Retinal pigment epithelial cell (primary cell): ENCODE results near the gene PGA3.
"Not testable (repeated sequence)": the region's sequence is repeated elsewhere in the genome, so short reads cannot be mapped to it uniquely, and the experiment has no call there.

Experiments
- DNase-seq: peaks from one replicate; pipeline ENCODE4 v3.0.0-alpha.2; 2010; ENCODE audit warnings: low read depth
- H3K4me3 ChIP-seq: 2 replicates; pipeline ENCODE4 v1.5.1; 2011; ENCODE audit warnings: mild to moderate bottlenecking, low read length, control low read depth, moderate library complexity
- CTCF ChIP-seq: conservative IDR thresholded peaks from 2 replicates; pipeline ENCODE4 v1.5.1; 2011; ENCODE audit warnings: low read depth, low read length, control low read depth, inconsistent platforms

PGA3 gene

GRCh38 chr11:61198948-61199523, 4.3 kb upstream of the PGA3 start:
- no peak overlapping the region for H3K4me3 ChIP-seq
- no peak for TF ChIP-seq CTCF
- DNase-seq = no peak

- no peak overlapping the region for H3K4me3 ChIP-seq
- TF ChIP-seq CTCF = no peak
- DNase-seq = no peak
These were observed 1.8 kb upstream of the PGA3 start for GRCh38 chr11:61201476-61201875.

- not testable (repeated sequence) for H3K4me3 ChIP-seq, DNase-seq
These were observed 558 bp downstream of the PGA3 start for GRCh38 chr11:61203873-61204272.

GRCh38 chr11:61204502-61205059, 1.3 kb downstream of the PGA3 start:
- DNase-seq, H3K4me3 ChIP-seq: not testable (repeated sequence)

GRCh38 chr11:61207636-61208310, 4.5 kb downstream of the PGA3 start:
- not testable (repeated sequence) for DNase-seq, H3K4me3 ChIP-seq

GRCh38 chr11:61210629-61211028, 7.3 kb downstream of the PGA3 start:
- not testable (repeated sequence) for H3K4me3 ChIP-seq, DNase-seq

GRCh38 chr11:61211327-61211952, 8.1 kb downstream of the PGA3 start:
- H3K4me3 ChIP-seq, DNase-seq: not testable (repeated sequence)

GRCh38 chr11:61212202-61212601, 8.9 kb downstream of the PGA3 start:
- not testable (repeated sequence) for H3K4me3 ChIP-seq, DNase-seq

- not testable (repeated sequence) for H3K4me3 ChIP-seq, DNase-seq
These were observed 10.5 kb downstream of the PGA3 start for GRCh38 chr11:61213711-61214324.

- DNase-seq, H3K4me3 ChIP-seq: not testable (repeated sequence)
These were observed 15.0 kb downstream of the PGA3 start for GRCh38 chr11:61218306-61218705.

- not testable (repeated sequence) for DNase-seq
These were observed 15.7 kb downstream of the PGA3 start for GRCh38 chr11:61219016-61219415.

GRCh38 chr11:61222047-61222446, 18.7 kb downstream of the PGA3 start, which contains the start of gene PGA4:
TSS of gene PGA4 (plus strand) at chr11:61222347. CDS start at chr11:61222401, 54 bp downstream.
- not testable (repeated sequence) for H3K4me3 ChIP-seq, DNase-seq

More at GRCh38 chr11:61219016-61219415, 15.7 kb downstream of the PGA3 start:
- H3K4me3 ChIP-seq = not testable (repeated sequence)

GRCh38 chr11:61222692-61223091, 19.4 kb downstream of the PGA3 start:
- not testable (repeated sequence) for DNase-seq, H3K4me3 ChIP-seq

- DNase-seq, H3K4me3 ChIP-seq: not testable (repeated sequence)
These were observed 23.3 kb downstream of the PGA3 start for GRCh38 chr11:61226457-61227137.

- DNase-seq = not testable (repeated sequence)
These were observed 26.1 kb downstream of the PGA3 start for GRCh38 chr11:61229458-61229857.

GRCh38 chr11:61231033-61231432, 27.7 kb downstream of the PGA3 start:
- not testable (repeated sequence) for DNase-seq, H3K4me3 ChIP-seq

More at GRCh38 chr11:61229458-61229857, 26.1 kb downstream of the PGA3 start:
- not testable (repeated sequence) for H3K4me3 ChIP-seq
